ENCODE results near the gene PPP6R2.
"Not testable (repeated sequence)": the region's sequence is repeated elsewhere in the genome, so short reads cannot be mapped to it uniquely, and the experiment has no call there.

The PPP6R2 gene

GRCh38 chr22:50367778-50368500 lies 24.8 kb downstream of the PPP6R2 start:
- no peak for DNase-seq (ENCODE audit: low read depth, low spot score)
- CTCF ChIA-PET = interaction anchor here (0.6 to 4.3 kb wide), 5 partner anchors 11 to 131 kb away, joined by 3 to 38 read pairs (median 16); partner anchors contain the start of gene HDAC10
- TF ChIP-seq, protein P1, sequence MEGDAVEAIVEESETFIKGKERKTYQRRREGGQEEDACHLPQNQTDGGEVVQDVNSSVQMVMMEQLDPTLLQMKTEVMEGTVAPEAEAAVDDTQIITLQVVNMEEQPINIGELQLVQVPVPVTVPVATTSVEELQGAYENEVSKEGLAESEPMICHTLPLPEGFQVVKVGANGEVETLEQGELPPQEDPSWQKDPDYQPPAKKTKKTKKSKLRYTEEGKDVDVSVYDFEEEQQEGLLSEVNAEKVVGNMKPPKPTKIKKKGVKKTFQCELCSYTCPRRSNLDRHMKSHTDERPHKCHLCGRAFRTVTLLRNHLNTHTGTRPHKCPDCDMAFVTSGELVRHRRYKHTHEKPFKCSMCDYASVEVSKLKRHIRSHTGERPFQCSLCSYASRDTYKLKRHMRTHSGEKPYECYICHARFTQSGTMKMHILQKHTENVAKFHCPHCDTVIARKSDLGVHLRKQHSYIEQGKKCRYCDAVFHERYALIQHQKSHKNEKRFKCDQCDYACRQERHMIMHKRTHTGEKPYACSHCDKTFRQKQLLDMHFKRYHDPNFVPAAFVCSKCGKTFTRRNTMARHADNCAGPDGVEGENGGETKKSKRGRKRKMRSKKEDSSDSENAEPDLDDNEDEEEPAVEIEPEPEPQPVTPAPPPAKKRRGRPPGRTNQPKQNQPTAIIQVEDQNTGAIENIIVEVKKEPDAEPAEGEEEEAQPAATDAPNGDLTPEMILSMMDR (IDR thresholded peaks at IDR 0.05; ENCODE audit: insufficient read depth, low read length, missing control alignments) = no peak
- H3K4me3 ChIP-seq (ENCODE audit: low read depth, low read length) = no peak overlapping the region
- POLR2A ChIA-PET = no interaction called here

- no peak overlapping the region for H3K4me3 ChIP-seq (ENCODE audit: low read depth, low read length)
- POLR2A ChIA-PET = no interaction called here
- TF ChIP-seq, protein P1 (IDR thresholded peaks at IDR 0.05; ENCODE audit: insufficient read depth, low read length, missing control alignments) = no peak
- CTCF ChIA-PET = interaction anchor here (0.9 to 1.3 kb wide), 2 partner anchors 9 to 11 kb away, joined by 3 read pairs; no protein-coding TSS in a partner anchor
- no peak for DNase-seq (ENCODE audit: low read depth, low spot score)
Measured at GRCh38 chr22:50371101-50371648, 28.0 kb downstream of the PPP6R2 start.

GRCh38 chr22:50376085-50376651 lies 33.0 kb downstream of the PPP6R2 start:
- no peak for DNase-seq (ENCODE audit: low read depth, low spot score)
- CTCF ChIA-PET = interaction anchor here (1.1 to 1.5 kb wide), 5 partner anchors 8 to 135 kb away, joined by 3 to 8 read pairs (median 5); no protein-coding TSS in a partner anchor
- POLR2A ChIA-PET = no interaction called here
- TF ChIP-seq, protein P1 (IDR thresholded peaks at IDR 0.05; ENCODE audit: insufficient read depth, low read length, missing control alignments) = no peak
- H3K4me3 ChIP-seq (ENCODE audit: low read depth, low read length) = no peak overlapping the region

GRCh38 chr22:50381021-50381555 lies 38.0 kb downstream of the PPP6R2 start:
- DNase-seq (ENCODE audit: low read depth, low spot score); POLR2A ChIA-PET; H3K4me3 ChIP-seq (ENCODE audit: low read depth, low read length): not testable (repeated sequence)
- CTCF ChIA-PET = interaction anchor here (1.2 kb wide), 1 partner anchor 18 kb away, joined by 3 read pairs; no protein-coding TSS in a partner anchor

DNA sequence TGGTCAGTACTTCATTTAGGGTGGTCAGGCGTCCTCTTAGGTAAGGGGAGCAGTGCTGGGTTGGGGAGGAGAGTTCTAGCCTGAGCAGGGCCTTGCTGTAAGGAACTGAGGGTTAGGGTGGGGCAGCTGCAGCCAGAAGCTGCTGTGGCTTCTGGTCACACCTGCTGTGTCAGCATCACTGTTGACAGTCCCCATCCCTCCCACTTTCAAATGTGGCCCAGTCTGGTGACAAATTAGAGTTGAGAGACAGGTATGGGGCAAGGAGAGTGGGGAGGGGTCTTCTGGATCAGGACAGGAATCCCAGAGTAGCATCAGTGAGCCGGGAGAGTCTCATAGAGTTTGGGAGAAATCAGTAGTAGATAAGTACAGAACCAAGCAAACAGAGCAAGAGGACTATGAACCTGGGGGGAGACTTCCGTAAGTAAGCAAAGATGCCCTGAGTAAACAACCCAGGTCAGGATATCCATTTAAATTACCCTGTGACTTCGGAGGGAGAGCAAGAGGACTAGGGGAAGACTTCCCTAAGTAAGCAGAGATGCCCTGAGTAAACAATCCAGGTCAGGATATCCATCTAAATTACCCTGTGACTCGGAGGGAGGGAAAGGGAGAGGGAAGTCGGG lies 53.7 kb downstream of the PPP6R2 start:
- no peak overlapping the region for H3K4me3 ChIP-seq (ENCODE audit: low read depth, low read length)
- CTCF ChIA-PET = interaction anchor here (1.1 to 1.2 kb wide), 2 partner anchors 9 to 12 kb away, joined by 3 read pairs; no protein-coding TSS in a partner anchor
- DNase-seq (ENCODE audit: low read depth, low spot score) = no peak
- TF ChIP-seq, protein P1 (IDR thresholded peaks at IDR 0.05; ENCODE audit: insufficient read depth, low read length, missing control alignments) = no peak
- POLR2A ChIA-PET = no interaction called here

DNA sequence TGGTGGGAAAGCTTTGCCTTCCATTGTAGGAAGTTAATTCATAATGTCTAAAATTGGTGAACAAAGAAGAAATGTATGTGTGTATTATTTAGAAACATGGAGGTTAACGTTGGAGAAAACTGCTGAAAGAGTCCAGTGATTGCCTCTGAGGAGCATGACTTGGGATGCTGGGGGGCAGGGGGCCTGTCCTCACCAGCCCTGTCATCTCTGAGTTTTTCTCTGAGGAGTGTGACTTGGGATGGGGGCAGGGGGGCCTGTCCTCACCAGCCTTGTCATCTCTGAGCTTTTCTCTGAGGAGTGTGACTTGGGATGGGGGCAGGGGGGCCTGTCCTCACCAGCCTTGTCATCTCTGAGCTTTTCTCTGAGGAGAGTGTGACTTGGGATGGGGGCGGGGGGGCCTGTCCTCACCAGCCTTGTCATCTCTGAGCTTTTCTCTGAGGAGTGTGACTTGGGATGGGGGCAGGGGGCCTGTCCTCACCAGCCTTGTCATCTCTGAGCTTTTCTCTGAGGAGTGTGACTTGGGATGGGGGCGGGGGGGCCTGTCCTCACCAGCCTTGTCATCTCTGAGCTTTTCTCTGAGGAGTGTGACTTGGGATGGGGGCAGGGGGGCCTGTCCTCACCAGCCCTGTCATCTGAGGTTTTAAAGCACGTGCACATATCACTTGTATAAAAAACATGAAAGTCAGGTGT lies 54.4 kb downstream of the PPP6R2 start:
- POLR2A ChIA-PET = not testable (repeated sequence)
- CTCF ChIA-PET = interaction anchor here (1.1 to 1.2 kb wide), 2 partner anchors 9 to 13 kb away, joined by 3 read pairs; no protein-coding TSS in a partner anchor

More for the DNA sequence above, 54.4 kb downstream of the PPP6R2 start:
- H3K4me3 ChIP-seq (ENCODE audit: low read depth, low read length); DNase-seq (ENCODE audit: low read depth, low spot score): not testable (repeated sequence)

Data from AG04449 (cell line).